ENCODE data around the gene CDH23. TPM values are rescaled to one million over a fixed set of nuclear protein-coding genes. Genes with fewer than 3 reads are reported as not detected.
A peak's percentile ranks its signal among the peaks of the same experiment; 100 is the strongest.

Gene CDH23
- total RNA-seq, 2 donors from 2014 or later, result 3.9 to 74.8 TPM

- intact Hi-C loops (cut with DNase I), result no loop called here
- H3K27me3 ChIP-seq (replicated peaks; ENCODE audit: insufficient read depth), result no peaks in the 10 kb centered on the region
- no peak overlapping the region for H3K4me3 ChIP-seq
- H3K27ac ChIP-seq, result peak overlapping the region in 1 of 2 donors; percentile 16
- peaks cover 10% of the 10 kb centered on the region for H3K4me1 ChIP-seq (replicated peaks)
- H3K9me3 ChIP-seq, result no peaks in the 10 kb centered on the region
- H3K36me3 ChIP-seq, result no peaks in the 10 kb centered on the region
- WGBS, result 31% methylated on average over 2 of the region's 2 CpGs
- no peak for DNase-seq (ENCODE audit: low spot score)
- TF ChIP-seq POLR2AphosphoS5 (IDR thresholded peaks at IDR 0.05), result no peak
- TF ChIP-seq, protein P1, sequence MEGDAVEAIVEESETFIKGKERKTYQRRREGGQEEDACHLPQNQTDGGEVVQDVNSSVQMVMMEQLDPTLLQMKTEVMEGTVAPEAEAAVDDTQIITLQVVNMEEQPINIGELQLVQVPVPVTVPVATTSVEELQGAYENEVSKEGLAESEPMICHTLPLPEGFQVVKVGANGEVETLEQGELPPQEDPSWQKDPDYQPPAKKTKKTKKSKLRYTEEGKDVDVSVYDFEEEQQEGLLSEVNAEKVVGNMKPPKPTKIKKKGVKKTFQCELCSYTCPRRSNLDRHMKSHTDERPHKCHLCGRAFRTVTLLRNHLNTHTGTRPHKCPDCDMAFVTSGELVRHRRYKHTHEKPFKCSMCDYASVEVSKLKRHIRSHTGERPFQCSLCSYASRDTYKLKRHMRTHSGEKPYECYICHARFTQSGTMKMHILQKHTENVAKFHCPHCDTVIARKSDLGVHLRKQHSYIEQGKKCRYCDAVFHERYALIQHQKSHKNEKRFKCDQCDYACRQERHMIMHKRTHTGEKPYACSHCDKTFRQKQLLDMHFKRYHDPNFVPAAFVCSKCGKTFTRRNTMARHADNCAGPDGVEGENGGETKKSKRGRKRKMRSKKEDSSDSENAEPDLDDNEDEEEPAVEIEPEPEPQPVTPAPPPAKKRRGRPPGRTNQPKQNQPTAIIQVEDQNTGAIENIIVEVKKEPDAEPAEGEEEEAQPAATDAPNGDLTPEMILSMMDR (IDR thresholded peaks at IDR 0.05), result no peak
- no peak for TF ChIP-seq POLR2A (IDR thresholded peaks at IDR 0.05)
Measured at GRCh38 chr10:71717551-71717951, 320.8 kb downstream of the CDH23 start.

- intact Hi-C loops (cut with DNase I), result no loop called here
- H3K4me1 ChIP-seq (replicated peaks), result peaks cover 10% of the 10 kb centered on the region
- H3K27ac ChIP-seq, result peak overlapping the region in 1 of 2 donors; percentile 16
- no peak overlapping the region for H3K4me3 ChIP-seq
- no peaks in the 10 kb centered on the region for H3K9me3 ChIP-seq
- no peaks in the 10 kb centered on the region for H3K27me3 ChIP-seq (replicated peaks; ENCODE audit: insufficient read depth)
- TF ChIP-seq, protein P1 (IDR thresholded peaks at IDR 0.05), result no peak
- TF ChIP-seq POLR2AphosphoS5 (IDR thresholded peaks at IDR 0.05) (no peak), POLR2A (IDR thresholded peaks at IDR 0.05) (no peak)
- H3K36me3 ChIP-seq, result no peaks in the 10 kb centered on the region
- DNase-seq (ENCODE audit: low spot score), result no peak
- WGBS, result 79% methylated on average over 10 of the region's 10 CpGs
Measured at GRCh38 chr10:71718165-71718698, 321.5 kb downstream of the CDH23 start.

DNA sequence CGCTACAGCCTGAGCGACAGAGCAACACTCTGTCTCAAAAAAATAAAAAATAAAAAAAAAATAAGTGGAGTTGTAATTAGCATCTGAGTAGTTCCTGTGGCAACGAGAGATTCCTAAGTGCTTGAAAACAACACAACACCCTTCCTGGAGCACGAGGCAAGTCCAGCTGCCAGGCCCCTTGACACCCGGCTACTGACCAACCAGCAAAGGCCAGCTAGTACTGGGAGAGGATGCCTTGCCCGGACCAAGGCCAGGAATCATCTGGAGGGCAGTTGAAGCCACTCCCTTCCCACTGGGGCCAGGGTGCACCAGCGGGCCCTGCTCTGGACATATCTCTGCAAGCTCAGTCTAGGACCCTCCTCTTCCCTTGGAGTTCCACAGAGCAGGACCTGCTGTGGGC, 322.3 kb downstream of the CDH23 start:
- Histone ChIP-seq H3K36me3 (no peaks in the 10 kb centered on the region), H3K27ac (no peak overlapping the region), H3K9me3 (no peaks in the 10 kb centered on the region), H3K4me3 (no peak overlapping the region), H3K27me3 (replicated peaks; ENCODE audit: insufficient read depth) (no peaks in the 10 kb centered on the region), H3K4me1 (replicated peaks) (peaks cover 7% of the 10 kb centered on the region)
- WGBS, result 81% methylated on average over 7 of the region's 7 CpGs
- intact Hi-C loops (cut with DNase I), result no loop called here
- TF ChIP-seq POLR2AphosphoS5 (IDR thresholded peaks at IDR 0.05), result no peak
- TF ChIP-seq, protein P1 (IDR thresholded peaks at IDR 0.05), result no peak
- DNase-seq (ENCODE audit: low spot score), result no peak

GRCh38 chr10:71719464-71720201, 322.9 kb downstream of the CDH23 start, which contains the start of gene C10orf105:
TSS of gene C10orf105 (minus strand) at chr10:71719778. CDS start at chr10:71716337, 3,441 bp downstream.
- no peak within 1 kb of the TSS for H3K4me3 ChIP-seq
- intact Hi-C loops (cut with DNase I), result no loop called here
- H3K9me3 ChIP-seq, result no peaks in the 10 kb centered on the region
- H3K27me3 ChIP-seq (replicated peaks; ENCODE audit: insufficient read depth), result no peaks in the 10 kb centered on the region
- no peak for DNase-seq (ENCODE audit: low spot score)
- peaks cover under 1% of the 10 kb centered on the region for H3K4me1 ChIP-seq (replicated peaks)
- no peak within 1 kb of the TSS for H3K27ac ChIP-seq
- WGBS, result 83% methylated on average over 11 of the region's 14 CpGs
- no peaks in the 10 kb centered on the region for H3K36me3 ChIP-seq
- TF ChIP-seq POLR2AphosphoS5 (IDR thresholded peaks at IDR 0.05), result no peak
- TF ChIP-seq, protein P1 (IDR thresholded peaks at IDR 0.05), result no peak

- intact Hi-C loops (cut with DNase I), result no loop called here
- Histone ChIP-seq H3K9me3 (no peaks in the 10 kb centered on the region), H3K4me3 (no peak overlapping the region), H3K27me3 (replicated peaks; ENCODE audit: insufficient read depth) (no peaks in the 10 kb centered on the region), H3K27ac (no peak overlapping the region), H3K4me1 (replicated peaks) (no peaks in the 10 kb centered on the region), H3K36me3 (no peaks in the 10 kb centered on the region)
- TF ChIP-seq POLR2AphosphoS5 (IDR thresholded peaks at IDR 0.05) (no peak), POLR2A (IDR thresholded peaks at IDR 0.05) (no peak)
- TF ChIP-seq, protein P1 (IDR thresholded peaks at IDR 0.05), result no peak
- no peak for DNase-seq (ENCODE audit: low spot score)
- WGBS, result 79% methylated on average over 4 of the region's 4 CpGs
Measured at GRCh38 chr10:71720288-71720687, 323.6 kb downstream of the CDH23 start.
